ENCODE measurements around the gene BPI. TPM values are rescaled to one million over a fixed set of nuclear protein-coding genes. Genes with fewer than 3 reads are reported as not detected.
"Not testable (repeated sequence)": the region's sequence is repeated elsewhere in the genome, so short reads cannot be mapped to it uniquely, and the experiment has no call there.

BPI gene
- total and polyA plus RNA-seq, 9 donors = 0.40 to 2.7 (median 0.86) TPM

DNA sequence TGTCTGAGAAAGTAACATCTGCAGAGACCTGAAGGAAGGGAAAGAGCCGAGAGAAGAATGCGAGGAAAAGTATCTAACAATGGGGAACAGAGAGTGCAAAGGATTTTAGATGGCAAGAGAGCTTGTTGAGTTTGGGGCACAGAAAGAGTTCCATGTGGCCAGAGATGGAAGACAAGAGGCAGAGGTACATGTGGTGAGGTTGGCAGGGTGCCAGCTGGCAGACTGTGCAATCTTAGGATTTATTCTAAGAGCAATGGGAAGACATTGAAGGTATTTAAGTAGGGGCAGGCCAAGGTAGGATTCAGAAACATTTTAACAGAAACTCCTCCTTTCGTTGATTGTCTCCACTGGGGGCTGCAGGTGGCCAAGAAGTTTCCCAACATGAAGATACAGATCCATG is 21.9 kb downstream of the BPI start:
- Histone ChIP-seq H3K27ac (ENCODE audit: low read length) (no peak overlapping the region), H3K36me3 (ENCODE audit: control insufficient read depth, insufficient read depth, low read length) (no peaks in the 10 kb centered on the region), H3K4me3 (ENCODE audit: low read length) (no peak overlapping the region), H3K4me1 (ENCODE audit: control insufficient read depth, insufficient read depth, low read length) (no peaks in the 10 kb centered on the region), H3K9me3 (replicated peaks; ENCODE audit: control insufficient read depth, low read depth, low read length) (no peaks in the 10 kb centered on the region), H3K27me3 (ENCODE audit: control insufficient read depth, insufficient read depth, low read length) (no peaks in the 10 kb centered on the region)
- WGBS (ENCODE audit: insufficient coverage) = 69% methylated on average over 3 of the region's 3 CpGs
- no peak for DNase-seq

DNA sequence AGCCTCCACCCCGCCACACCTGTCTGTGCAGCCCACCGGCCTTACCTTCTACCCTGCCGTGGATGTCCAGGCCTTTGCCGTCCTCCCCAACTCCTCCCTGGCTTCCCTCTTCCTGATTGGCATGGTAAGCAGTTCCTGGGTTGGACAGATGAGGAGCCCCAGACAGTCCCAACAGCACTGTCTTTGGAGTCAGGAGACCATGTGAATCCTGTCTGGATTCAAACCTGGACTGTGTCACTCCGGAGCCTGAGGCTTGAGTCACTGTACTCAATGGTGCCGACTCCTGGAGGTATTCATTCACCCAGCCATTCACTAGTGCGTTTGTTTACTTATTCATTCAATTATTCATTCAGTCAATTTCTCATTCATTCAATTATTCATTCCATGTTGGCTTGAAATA is 22.4 kb downstream of the BPI start:
- no peak for DNase-seq
- Histone ChIP-seq H3K9me3 (replicated peaks; ENCODE audit: control insufficient read depth, low read depth, low read length) (no peaks in the 10 kb centered on the region), H3K4me3 (ENCODE audit: low read length) (no peak overlapping the region), H3K27ac (ENCODE audit: low read length) (no peak overlapping the region), H3K36me3 (ENCODE audit: control insufficient read depth, insufficient read depth, low read length) (no peaks in the 10 kb centered on the region), H3K4me1 (ENCODE audit: control insufficient read depth, insufficient read depth, low read length) (no peaks in the 10 kb centered on the region), H3K27me3 (ENCODE audit: control insufficient read depth, insufficient read depth, low read length) (no peaks in the 10 kb centered on the region)
- WGBS (ENCODE audit: insufficient coverage) = 87% methylated on average over 4 of the region's 7 CpGs

DNA sequence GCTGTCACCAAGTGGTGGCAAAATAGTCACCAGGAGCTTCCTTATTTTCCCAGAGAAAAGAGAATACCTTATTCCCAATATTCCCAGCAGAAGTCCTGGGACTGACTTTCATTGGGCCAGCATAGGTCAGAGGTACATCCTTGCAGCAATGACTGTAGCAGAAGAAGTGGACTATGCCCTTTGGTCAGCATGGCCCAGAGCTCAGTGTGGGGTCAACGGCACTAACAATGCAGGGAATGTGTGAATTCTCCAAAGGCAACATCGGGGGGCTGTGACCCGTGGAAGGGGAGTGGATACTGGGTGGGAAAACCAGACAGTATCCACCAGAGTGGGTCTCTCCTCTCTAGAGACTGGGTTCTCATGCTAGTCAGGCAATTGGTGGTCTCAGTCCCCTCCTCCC is 26.7 kb downstream of the BPI start:
- 56% methylated on average over 3 of the region's 3 CpGs for WGBS (ENCODE audit: insufficient coverage)
- H3K4me1 ChIP-seq (ENCODE audit: control insufficient read depth, insufficient read depth, low read length) = no peaks in the 10 kb centered on the region

DNA sequence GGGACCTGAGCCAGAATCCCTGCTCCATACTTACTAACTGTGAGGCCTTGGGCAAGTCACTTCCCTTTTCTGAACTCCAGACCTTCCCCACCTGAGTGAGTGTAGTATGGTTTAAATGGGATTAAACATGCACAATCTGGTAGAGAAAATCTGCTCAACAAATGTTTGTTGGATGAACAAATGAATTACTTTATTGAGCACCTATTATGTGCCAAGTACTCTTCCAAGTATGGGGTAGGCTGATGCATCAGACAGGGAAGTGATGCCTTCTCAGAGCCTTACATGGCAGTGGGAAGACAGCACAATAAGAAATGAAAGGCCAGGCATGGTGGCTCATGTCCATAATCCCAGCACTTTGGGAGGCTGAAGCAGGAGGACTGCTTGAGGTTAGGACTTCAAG is 27.3 kb downstream of the BPI start:
- H3K4me1 ChIP-seq (ENCODE audit: control insufficient read depth, insufficient read depth, low read length) = no peaks in the 10 kb centered on the region
- no peak overlapping the region for H3K4me3 ChIP-seq (ENCODE audit: low read length)
- no peaks in the 10 kb centered on the region for H3K9me3 ChIP-seq (replicated peaks; ENCODE audit: control insufficient read depth, low read depth, low read length)
- no peak for DNase-seq
- no peak overlapping the region for H3K27ac ChIP-seq (ENCODE audit: low read length)
- H3K27me3 ChIP-seq (ENCODE audit: control insufficient read depth, insufficient read depth, low read length) = peaks cover 8% of the 10 kb centered on the region
- H3K36me3 ChIP-seq (ENCODE audit: control insufficient read depth, insufficient read depth, low read length) = no peaks in the 10 kb centered on the region

More for the DNA sequence above, 26.7 kb downstream of the BPI start:
- H3K27me3 ChIP-seq (ENCODE audit: control insufficient read depth, insufficient read depth, low read length) = peaks cover 2% of the 10 kb centered on the region
- H3K27ac ChIP-seq (ENCODE audit: low read length) = no peak overlapping the region
- no peaks in the 10 kb centered on the region for H3K36me3 ChIP-seq (ENCODE audit: control insufficient read depth, insufficient read depth, low read length)
- H3K9me3 ChIP-seq (replicated peaks; ENCODE audit: control insufficient read depth, low read depth, low read length) = no peaks in the 10 kb centered on the region
- no peak for DNase-seq
- H3K4me3 ChIP-seq (ENCODE audit: low read length) = no peak overlapping the region

DNA sequence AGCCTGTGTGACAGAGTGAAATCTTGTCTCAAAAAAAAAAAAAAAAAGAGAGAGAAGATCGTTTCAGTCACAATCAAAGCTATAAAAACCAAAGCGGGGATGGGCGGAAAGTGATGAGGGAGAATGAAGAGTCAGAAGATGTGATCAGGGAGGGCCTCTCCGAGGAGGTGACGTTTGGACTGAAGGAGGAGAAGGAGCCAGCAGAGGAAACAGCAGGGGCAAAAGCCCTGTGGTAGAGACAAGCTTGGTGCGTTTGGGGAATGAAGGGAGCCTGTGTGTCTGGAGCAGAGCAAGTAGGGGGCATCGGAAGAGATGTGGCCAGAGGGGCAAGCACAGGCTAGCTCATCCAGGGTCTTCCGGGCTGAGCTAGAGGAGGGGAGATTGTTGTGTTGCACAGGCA is 27.9 kb downstream of the BPI start:
- DNase-seq = no peak
- no peaks in the 10 kb centered on the region for H3K9me3 ChIP-seq (replicated peaks; ENCODE audit: control insufficient read depth, low read depth, low read length)
- no peaks in the 10 kb centered on the region for H3K4me1 ChIP-seq (ENCODE audit: control insufficient read depth, insufficient read depth, low read length)
- H3K27me3 ChIP-seq (ENCODE audit: control insufficient read depth, insufficient read depth, low read length) = peaks cover 12% of the 10 kb centered on the region
- no peak overlapping the region for H3K27ac ChIP-seq (ENCODE audit: low read length)
- H3K36me3 ChIP-seq (ENCODE audit: control insufficient read depth, insufficient read depth, low read length) = no peaks in the 10 kb centered on the region
- 83% methylated on average over 7 of the region's 8 CpGs for WGBS (ENCODE audit: insufficient coverage)
- H3K4me3 ChIP-seq (ENCODE audit: low read length) = no peak overlapping the region

DNA sequence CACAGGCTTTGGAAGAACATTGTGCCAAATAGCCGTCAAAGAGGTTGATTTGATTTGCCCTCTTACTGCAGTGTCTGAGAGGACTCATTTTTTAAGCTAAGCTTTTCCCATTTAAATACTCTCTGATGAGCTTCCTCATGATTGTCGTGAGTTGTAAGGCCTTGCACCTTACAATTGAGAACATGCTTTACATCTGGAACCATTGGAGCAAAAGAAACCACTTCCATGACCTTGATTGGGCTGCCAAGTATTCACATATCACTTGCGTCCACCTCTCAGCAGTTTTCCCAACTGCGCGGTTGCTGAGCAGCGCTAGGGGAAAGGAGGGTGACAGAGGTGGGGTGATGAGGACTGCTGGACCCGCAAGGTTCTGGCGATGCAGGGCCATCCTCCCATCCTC is 30.1 kb downstream of the BPI start:
- H3K4me3 ChIP-seq (ENCODE audit: low read length) = no peak overlapping the region
- H3K9me3 ChIP-seq (replicated peaks; ENCODE audit: control insufficient read depth, low read depth, low read length) = peaks cover 7% of the 10 kb centered on the region
- H3K27me3 ChIP-seq (ENCODE audit: control insufficient read depth, insufficient read depth, low read length) = peaks cover 18% of the 10 kb centered on the region
- H3K27ac ChIP-seq (ENCODE audit: low read length) = no peak overlapping the region
- DNase-seq = no peak
- no peaks in the 10 kb centered on the region for H3K36me3 ChIP-seq (ENCODE audit: control insufficient read depth, insufficient read depth, low read length)
- 60% methylated on average over 1 of the region's 8 CpGs for whole genome bisulfite sequencing (ENCODE audit: insufficient coverage)
- no peaks in the 10 kb centered on the region for H3K4me1 ChIP-seq (ENCODE audit: control insufficient read depth, insufficient read depth, low read length)

DNA sequence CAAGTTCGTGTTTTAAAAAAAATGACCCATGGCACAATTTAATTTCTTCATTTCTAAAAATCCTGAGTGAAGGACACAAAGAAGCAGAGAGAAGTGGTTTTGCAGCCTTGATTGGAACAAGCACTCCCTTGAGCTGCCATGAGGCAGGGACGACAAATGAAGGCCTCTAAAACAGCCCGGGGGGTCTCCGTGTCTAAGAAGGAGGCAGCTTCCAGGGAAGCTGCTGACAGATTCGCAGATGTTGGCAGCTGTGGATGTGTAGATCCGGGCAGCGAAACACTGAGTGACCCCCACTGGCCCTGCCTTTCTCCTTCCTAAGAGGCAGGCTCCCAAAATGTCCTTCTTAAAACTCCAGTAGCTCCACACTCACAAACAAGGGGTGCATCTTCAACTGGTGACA is 32.8 kb downstream of the BPI start:
- Histone ChIP-seq H3K4me3 (ENCODE audit: low read length) (no peak overlapping the region), H3K36me3 (ENCODE audit: control insufficient read depth, insufficient read depth, low read length) (no peaks in the 10 kb centered on the region), H3K27ac (ENCODE audit: low read length) (no peak overlapping the region), H3K27me3 (ENCODE audit: control insufficient read depth, insufficient read depth, low read length) (peaks cover 18% of the 10 kb centered on the region), H3K4me1 (ENCODE audit: control insufficient read depth, insufficient read depth, low read length) (no peaks in the 10 kb centered on the region), H3K9me3 (replicated peaks; ENCODE audit: control insufficient read depth, low read depth, low read length) (peaks cover 7% of the 10 kb centered on the region)
- no peak for DNase-seq
- WGBS (ENCODE audit: insufficient coverage) = 25% methylated on average over 6 of the region's 7 CpGs

DNA sequence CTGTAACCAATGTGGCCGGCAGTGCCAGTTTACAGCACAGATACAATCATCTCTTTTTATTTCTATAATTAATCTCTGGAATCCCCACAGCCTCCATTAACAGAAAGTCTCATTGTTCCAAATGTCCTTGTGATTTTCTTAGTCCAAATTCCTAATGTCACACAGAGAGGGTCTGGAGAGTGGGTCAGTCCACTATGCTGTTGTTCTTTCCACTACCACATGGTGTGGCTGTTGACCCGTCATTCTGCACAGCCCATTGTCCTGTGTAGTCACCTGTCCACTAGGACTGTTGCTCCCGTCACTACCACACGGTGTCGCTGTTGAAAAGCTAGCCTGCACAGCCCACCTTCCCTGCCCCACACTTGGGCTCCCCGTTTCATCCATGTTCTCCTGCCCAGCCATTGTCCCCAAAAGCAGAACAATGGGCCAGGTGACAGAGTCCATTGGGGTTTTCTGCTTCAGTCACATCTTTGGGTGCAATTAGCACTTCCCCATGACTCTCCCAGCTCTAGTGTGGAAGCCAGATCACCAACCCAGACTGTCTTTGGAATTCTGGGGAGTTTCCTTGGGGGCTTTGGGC is 33.7 kb downstream of the BPI start:
- no peak for DNase-seq
- Histone ChIP-seq H3K4me1 (ENCODE audit: control insufficient read depth, insufficient read depth, low read length) (no peaks in the 10 kb centered on the region), H3K9me3 (replicated peaks; ENCODE audit: control insufficient read depth, low read depth, low read length) (peaks cover 7% of the 10 kb centered on the region), H3K36me3 (ENCODE audit: control insufficient read depth, insufficient read depth, low read length) (no peaks in the 10 kb centered on the region), H3K4me3 (ENCODE audit: low read length) (no peak overlapping the region), H3K27me3 (ENCODE audit: control insufficient read depth, insufficient read depth, low read length) (peaks cover 16% of the 10 kb centered on the region), H3K27ac (ENCODE audit: low read length) (no peak overlapping the region)
- 35% methylated on average over 5 of the region's 6 CpGs for WGBS (ENCODE audit: insufficient coverage)

DNA sequence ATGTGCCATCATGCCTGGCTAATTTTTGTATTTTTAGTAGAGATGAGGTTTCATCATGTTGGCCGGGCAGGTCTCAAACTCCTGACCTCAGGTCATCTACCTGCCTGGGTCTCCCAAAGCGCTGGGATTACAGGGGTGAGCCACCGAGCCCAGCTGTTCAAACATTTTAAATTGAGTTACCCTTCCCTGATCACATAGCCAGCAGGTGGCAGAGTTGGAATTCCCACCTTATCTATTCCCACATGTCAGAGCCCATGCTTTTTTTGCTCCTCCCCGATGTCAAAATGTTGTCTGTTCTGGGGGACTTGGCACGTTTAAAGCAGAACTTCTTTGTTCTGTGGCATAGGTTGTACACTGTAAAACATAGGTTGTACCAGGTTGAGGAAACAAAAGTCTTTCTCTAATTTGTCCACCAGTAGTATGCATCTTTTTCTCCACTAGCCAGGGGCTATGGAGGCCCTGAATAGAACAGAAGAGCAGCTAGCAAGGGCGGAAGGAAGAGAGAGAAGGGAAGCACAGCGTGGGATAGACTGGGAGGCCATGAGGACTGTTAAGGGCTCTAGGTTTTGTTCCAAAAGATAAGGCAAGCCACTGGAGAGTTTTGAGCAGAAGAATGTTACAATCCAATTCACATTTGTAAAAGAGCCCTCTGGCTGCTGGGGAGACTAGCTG is 35.0 kb downstream of the BPI start:
- WGBS (ENCODE audit: insufficient coverage) = 61% methylated on average over 3 of the region's 7 CpGs
- Histone ChIP-seq H3K36me3 (ENCODE audit: control insufficient read depth, insufficient read depth, low read length) (no peaks in the 10 kb centered on the region), H3K4me3 (ENCODE audit: low read length) (no peak overlapping the region), H3K9me3 (replicated peaks; ENCODE audit: control insufficient read depth, low read depth, low read length) (peaks cover 7% of the 10 kb centered on the region), H3K27ac (ENCODE audit: low read length) (no peak overlapping the region), H3K4me1 (ENCODE audit: control insufficient read depth, insufficient read depth, low read length) (peaks cover 5% of the 10 kb centered on the region), H3K27me3 (ENCODE audit: control insufficient read depth, insufficient read depth, low read length) (peaks cover 16% of the 10 kb centered on the region)
- DNase-seq = no peak

DNA sequence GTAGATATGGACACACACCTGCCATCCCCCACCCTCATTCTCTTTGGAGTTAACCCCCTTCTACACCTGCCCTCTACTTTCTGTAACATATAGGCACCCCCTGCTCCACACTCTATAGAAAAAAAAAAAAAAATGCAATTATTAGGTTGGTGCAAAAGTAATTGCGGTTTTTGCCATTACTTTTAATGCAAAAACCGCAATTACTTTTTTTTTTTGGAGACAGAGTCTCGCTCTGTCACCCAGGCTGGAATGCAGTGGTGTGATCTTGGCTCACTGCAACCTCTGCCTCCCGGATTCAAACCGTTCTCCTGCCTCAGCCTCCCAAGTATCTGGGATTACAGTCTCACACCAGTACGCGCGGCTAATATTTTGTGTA is 35.6 kb downstream of the BPI start:
- not testable (repeated sequence) for H3K9me3 ChIP-seq (replicated peaks; ENCODE audit: control insufficient read depth, low read depth, low read length); H3K4me3 ChIP-seq (ENCODE audit: low read length); H3K4me1 ChIP-seq (ENCODE audit: control insufficient read depth, insufficient read depth, low read length); H3K36me3 ChIP-seq (ENCODE audit: control insufficient read depth, insufficient read depth, low read length); DNase-seq; H3K27ac ChIP-seq (ENCODE audit: low read length)
- WGBS (ENCODE audit: insufficient coverage) = 83% methylated on average over 3 of the region's 8 CpGs
- peaks cover 16% of the 10 kb centered on the region for H3K27me3 ChIP-seq (ENCODE audit: control insufficient read depth, insufficient read depth, low read length)

DNA sequence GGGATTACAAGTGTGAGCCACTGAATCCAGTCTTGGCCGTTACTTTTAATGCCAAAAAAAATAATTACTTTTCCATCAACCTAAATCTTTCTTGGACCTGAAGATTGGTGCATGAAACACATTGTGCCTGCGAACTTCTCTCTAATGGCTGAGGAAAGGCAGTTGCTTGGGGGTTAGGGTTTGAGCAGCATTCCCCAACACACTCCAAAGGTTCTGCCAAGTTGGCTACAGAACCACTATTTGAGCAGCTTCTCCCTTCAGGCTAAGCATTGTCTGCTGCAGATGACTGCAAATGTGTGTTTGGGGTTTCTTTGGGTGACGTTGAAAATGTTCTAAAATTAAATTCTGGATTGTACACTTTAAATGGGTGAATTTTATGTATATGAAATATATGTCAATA is 36.0 kb downstream of the BPI start:
- peak; percentile 49 for DNase-seq
- H3K4me1 ChIP-seq (ENCODE audit: control insufficient read depth, insufficient read depth, low read length) = peaks cover 5% of the 10 kb centered on the region
- peaks cover 16% of the 10 kb centered on the region for H3K27me3 ChIP-seq (ENCODE audit: control insufficient read depth, insufficient read depth, low read length)
- H3K4me3 ChIP-seq (ENCODE audit: low read length) = no peak overlapping the region
- H3K27ac ChIP-seq (ENCODE audit: low read length) = no peak overlapping the region
- no peaks in the 10 kb centered on the region for H3K36me3 ChIP-seq (ENCODE audit: control insufficient read depth, insufficient read depth, low read length)
- H3K9me3 ChIP-seq (replicated peaks; ENCODE audit: control insufficient read depth, low read depth, low read length) = peaks cover 7% of the 10 kb centered on the region
- no CpG with 5 or more reads among the region's 3 CpGs for WGBS (ENCODE audit: insufficient coverage)

All from muscle of leg (tissue), 11 donors.